NCI-H146 treated with DMSO at 0.1 percent for 48 hours (cell line): Measurements from ENCODE around the gene SOX5.

Source experiments
- DNase-seq: peaks from one replicate; lab custom pipeline; 2025; ENCODE audit not compliant: unreplicated experiment; lab: John Stamatoyannopoulos, UW

Gene SOX5

GRCh38 chr12:23621900-23622299 lies 327.6 kb downstream of the SOX5 start:
- peak; percentile 93 for DNase-seq

- DNase-seq, result no peak
These were observed 330.8 kb downstream of the SOX5 start for GRCh38 chr12:23618718-23619117.

GRCh38 chr12:23617749-23618148 lies 331.7 kb downstream of the SOX5 start:
- no peak for DNase-seq

GRCh38 chr12:23614280-23614679 lies 335.2 kb downstream of the SOX5 start:
- no peak for DNase-seq

GRCh38 chr12:23611320-23611719 lies 338.1 kb downstream of the SOX5 start:
- DNase-seq, result no peak

GRCh38 chr12:23600919-23601318 lies 348.6 kb downstream of the SOX5 start:
- DNase-seq, result no peak

GRCh38 chr12:23596568-23596967 lies 352.9 kb downstream of the SOX5 start:
- no peak for DNase-seq

- DNase-seq, result no peak
These were observed 361.5 kb downstream of the SOX5 start for GRCh38 chr12:23587833-23588559.

GRCh38 chr12:23585782-23586163 lies 363.7 kb downstream of the SOX5 start:
- no peak for DNase-seq

GRCh38 chr12:23585156-23585781 lies 364.2 kb downstream of the SOX5 start:
- DNase-seq, result no peak

GRCh38 chr12:23581913-23582312 lies 367.6 kb downstream of the SOX5 start:
- DNase-seq, result no peak

- DNase-seq, result no peak
These were observed 370.2 kb downstream of the SOX5 start for GRCh38 chr12:23579257-23579656.

- no peak for DNase-seq
These were observed 373.1 kb downstream of the SOX5 start for GRCh38 chr12:23576372-23576771.

- DNase-seq, result no peak
These were observed 380.1 kb downstream of the SOX5 start for GRCh38 chr12:23569356-23569755.

GRCh38 chr12:23566133-23566532 lies 383.3 kb downstream of the SOX5 start:
- DNase-seq, result no peak

GRCh38 chr12:23564451-23565152 lies 384.9 kb downstream of the SOX5 start:
- no peak for DNase-seq

GRCh38 chr12:23561364-23562345 lies 387.8 kb downstream of the SOX5 start:
- DNase-seq, result no peak

- DNase-seq, result no peak
These were observed 388.9 kb downstream of the SOX5 start for GRCh38 chr12:23560611-23561010.

- no peak for DNase-seq
These were observed 390.2 kb downstream of the SOX5 start for GRCh38 chr12:23559268-23559753.

GRCh38 chr12:23556661-23557060 lies 392.8 kb downstream of the SOX5 start:
- peak; percentile 50 for DNase-seq

- DNase-seq, result peak; percentile 57
These were observed 393.7 kb downstream of the SOX5 start for GRCh38 chr12:23555825-23556207.
